ENCODE results near the gene NCKAP5.

NCKAP5 gene

GRCh38 chr2:133422931-133423351 lies 145.3 kb downstream of the NCKAP5 start:
- no peak overlapping the region for H2AFZ ChIP-seq (ENCODE audit: low read depth, low read length)
- H3K9ac ChIP-seq (ENCODE audit: low read depth, low read length) = no peak overlapping the region
- H3K36me3 ChIP-seq (ENCODE audit: insufficient read depth, low read length) = no peaks in the 10 kb centered on the region
- no peak overlapping the region for H3K4me2 ChIP-seq (ENCODE audit: insufficient read depth, low read length)
- no peaks in the 10 kb centered on the region for H3K4me1 ChIP-seq (ENCODE audit: insufficient read depth, low read length)
- no peaks in the 10 kb centered on the region for H4K20me1 ChIP-seq (ENCODE audit: insufficient read depth, low read length)
- H3K27me3 ChIP-seq (ENCODE audit: insufficient read depth, low read length, poor library complexity) = no peaks in the 10 kb centered on the region
- DNase-seq (no peak), ATAC-seq (ENCODE audit: insufficient read depth, low read depth) (no peak)
- no peak overlapping the region for H3K27ac ChIP-seq (ENCODE audit: low read length)
- TF ChIP-seq EZH2 (IDR thresholded peaks at IDR 0.05; ENCODE audit: borderline replicate concordance, low read depth, low read length, severe bottlenecking) (no peak), CTCF (IDR thresholded peaks at IDR 0.05; ENCODE audit: borderline replicate concordance, extremely low read depth, low read length, poor library complexity, severe bottlenecking) (no peak)
- no peaks in the 10 kb centered on the region for H3K9me3 ChIP-seq (ENCODE audit: insufficient read depth, low read length, severe bottlenecking)
- H3K79me2 ChIP-seq (ENCODE audit: insufficient read depth, low read length) = no peaks in the 10 kb centered on the region
- H3K4me3 ChIP-seq (ENCODE audit: low read depth in 1 of 2, low read length in 2 of 2) = no peak overlapping the region

GRCh38 chr2:133421516-133422324 lies 146.5 kb downstream of the NCKAP5 start:
- H3K36me3 ChIP-seq (ENCODE audit: insufficient read depth, low read length) = no peaks in the 10 kb centered on the region
- TF ChIP-seq CTCF (IDR thresholded peaks at IDR 0.05; ENCODE audit: borderline replicate concordance, extremely low read depth, low read length, poor library complexity, severe bottlenecking) = no peak
- TF ChIP-seq EZH2 (IDR thresholded peaks at IDR 0.05; ENCODE audit: borderline replicate concordance, low read depth, low read length, severe bottlenecking) = no peak
- H3K9me3 ChIP-seq (ENCODE audit: insufficient read depth, low read length, severe bottlenecking) = no peaks in the 10 kb centered on the region
- H4K20me1 ChIP-seq (ENCODE audit: insufficient read depth, low read length) = no peaks in the 10 kb centered on the region
- no peak overlapping the region for H3K9ac ChIP-seq (ENCODE audit: low read depth, low read length)
- no peak overlapping the region for H2AFZ ChIP-seq (ENCODE audit: low read depth, low read length)
- H3K79me2 ChIP-seq (ENCODE audit: insufficient read depth, low read length) = no peaks in the 10 kb centered on the region
- no peak for ATAC-seq (ENCODE audit: insufficient read depth, low read depth)
- H3K4me1 ChIP-seq (ENCODE audit: insufficient read depth, low read length) = no peaks in the 10 kb centered on the region
- H3K27ac ChIP-seq (ENCODE audit: low read length) = no peak overlapping the region
- H3K27me3 ChIP-seq (ENCODE audit: insufficient read depth, low read length, poor library complexity) = no peaks in the 10 kb centered on the region
- H3K4me2 ChIP-seq (ENCODE audit: insufficient read depth, low read length) = no peak overlapping the region
- no peak for DNase-seq
- no peak overlapping the region for H3K4me3 ChIP-seq (ENCODE audit: low read depth in 1 of 2, low read length in 2 of 2)

- no peak overlapping the region for H3K4me3 ChIP-seq (ENCODE audit: low read depth in 1 of 2, low read length in 2 of 2)
- ATAC-seq (ENCODE audit: insufficient read depth, low read depth) = no peak
- H3K36me3 ChIP-seq (ENCODE audit: insufficient read depth, low read length) = no peaks in the 10 kb centered on the region
- no peak overlapping the region for H3K9ac ChIP-seq (ENCODE audit: low read depth, low read length)
- H3K79me2 ChIP-seq (ENCODE audit: insufficient read depth, low read length) = no peaks in the 10 kb centered on the region
- no peak for DNase-seq
- H4K20me1 ChIP-seq (ENCODE audit: insufficient read depth, low read length) = no peaks in the 10 kb centered on the region
- H3K4me1 ChIP-seq (ENCODE audit: insufficient read depth, low read length) = no peaks in the 10 kb centered on the region
- H3K27ac ChIP-seq (ENCODE audit: low read length) = no peak overlapping the region
- no peaks in the 10 kb centered on the region for H3K9me3 ChIP-seq (ENCODE audit: insufficient read depth, low read length, severe bottlenecking)
- H2AFZ ChIP-seq (ENCODE audit: low read depth, low read length) = no peak overlapping the region
- H3K27me3 ChIP-seq (ENCODE audit: insufficient read depth, low read length, poor library complexity) = no peaks in the 10 kb centered on the region
- H3K4me2 ChIP-seq (ENCODE audit: insufficient read depth, low read length) = no peak overlapping the region
- no peak for TF ChIP-seq CTCF (IDR thresholded peaks at IDR 0.05; ENCODE audit: borderline replicate concordance, extremely low read depth, low read length, poor library complexity, severe bottlenecking)
- no peak for TF ChIP-seq EZH2 (IDR thresholded peaks at IDR 0.05; ENCODE audit: borderline replicate concordance, low read depth, low read length, severe bottlenecking)
Observed at GRCh38 chr2:133420788-133421187, 147.5 kb downstream of the NCKAP5 start.

Data from DND-41 (cell line).